Inflammatory macrophage treated with lipopolysaccharide for 4 hours (primary cell): ENCODE results near the gene MAPK8IP3.
"Not testable (repeated sequence)": the region's sequence is repeated elsewhere in the genome, so short reads cannot be mapped to it uniquely, and the experiment has no call there.

Source experiments
- DNase-seq: peaks from one replicate; pipeline ENCODE4 v3.0.0-alpha.2; 2020

Gene MAPK8IP3

DNA sequence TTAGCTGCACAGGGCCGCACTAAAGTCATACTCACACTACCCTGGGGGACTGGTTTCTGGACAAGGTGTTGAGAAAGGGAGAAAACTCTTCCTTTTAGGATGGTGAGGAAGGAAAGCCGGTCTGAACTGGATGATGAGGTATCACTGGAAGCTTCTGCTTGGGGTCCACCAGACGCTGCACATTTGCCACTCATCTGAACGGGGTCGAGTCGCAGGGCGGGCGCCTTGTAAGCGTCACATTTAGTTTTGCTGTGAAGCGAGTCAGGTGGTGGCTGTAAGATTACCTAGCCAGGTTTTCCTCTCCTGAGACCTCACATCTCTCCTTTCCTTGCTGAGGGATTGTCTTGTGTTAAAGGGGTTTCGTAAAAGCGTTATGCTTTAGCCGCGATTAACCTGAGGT lies 25.6 kb upstream of the MAPK8IP3 start:
- no peak for DNase-seq

DNA sequence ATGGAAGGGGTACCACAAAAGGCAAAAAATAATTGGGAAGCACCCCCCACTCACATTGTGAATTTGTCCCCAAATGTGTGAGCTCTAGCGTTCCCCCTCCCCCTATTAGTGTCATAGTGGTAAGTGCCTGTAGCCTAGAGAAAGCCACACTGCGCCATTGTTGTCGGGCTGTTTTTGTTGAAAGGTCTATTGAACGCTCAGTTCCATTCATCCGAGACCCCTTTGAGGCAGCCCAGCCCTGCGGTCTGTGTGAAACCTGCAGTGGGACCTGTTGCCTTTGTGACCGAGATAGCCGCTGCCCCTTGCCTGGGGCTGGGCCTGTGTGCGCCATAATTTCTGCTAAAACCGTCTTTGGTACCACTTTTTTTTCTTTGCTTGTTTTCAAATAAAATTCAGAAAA lies 25.0 kb upstream of the MAPK8IP3 start:
- DNase-seq = no peak

DNA sequence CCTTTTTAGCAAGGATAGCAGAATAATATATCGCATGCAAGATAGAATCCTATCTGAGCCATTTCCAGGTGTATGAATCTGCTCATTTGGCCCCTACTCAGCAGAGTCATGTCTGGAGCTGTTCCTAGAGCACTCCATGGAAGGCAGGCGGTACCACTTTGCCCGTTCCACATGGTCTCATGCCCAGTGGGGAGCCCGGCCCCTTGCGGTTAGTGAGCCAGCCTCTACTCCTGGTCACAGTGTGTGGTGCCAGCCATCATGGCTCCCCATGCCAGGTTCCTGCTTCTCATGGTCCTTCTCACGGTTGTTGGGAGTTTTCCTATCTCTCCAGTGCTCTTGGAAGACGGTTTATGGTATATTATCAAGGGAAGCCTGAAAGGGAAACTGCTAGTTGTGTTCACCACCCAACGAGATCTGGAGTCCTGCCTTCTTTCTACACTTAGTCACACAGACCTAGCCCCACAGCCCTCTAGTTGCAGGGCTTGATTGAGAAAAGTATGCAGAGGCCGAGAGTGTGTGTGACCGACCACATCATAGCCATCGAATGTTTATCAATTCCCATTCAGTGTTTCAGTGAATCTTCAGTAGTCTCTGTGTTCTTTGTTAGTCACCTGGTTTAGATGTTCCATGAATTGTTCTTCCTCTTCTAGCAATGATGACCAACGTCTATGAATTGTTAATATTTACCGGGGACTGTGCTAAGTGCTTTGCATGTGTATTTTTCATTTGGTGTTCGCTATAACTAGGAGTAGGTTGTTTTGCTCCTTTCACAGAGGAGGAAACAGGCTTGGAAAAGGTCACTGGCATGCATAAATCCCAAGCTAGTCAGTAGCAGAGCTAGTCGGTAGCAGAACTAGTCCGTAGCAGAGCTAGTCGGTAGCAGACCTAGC lies 18.3 kb upstream of the MAPK8IP3 start:
- no peak for DNase-seq

DNA sequence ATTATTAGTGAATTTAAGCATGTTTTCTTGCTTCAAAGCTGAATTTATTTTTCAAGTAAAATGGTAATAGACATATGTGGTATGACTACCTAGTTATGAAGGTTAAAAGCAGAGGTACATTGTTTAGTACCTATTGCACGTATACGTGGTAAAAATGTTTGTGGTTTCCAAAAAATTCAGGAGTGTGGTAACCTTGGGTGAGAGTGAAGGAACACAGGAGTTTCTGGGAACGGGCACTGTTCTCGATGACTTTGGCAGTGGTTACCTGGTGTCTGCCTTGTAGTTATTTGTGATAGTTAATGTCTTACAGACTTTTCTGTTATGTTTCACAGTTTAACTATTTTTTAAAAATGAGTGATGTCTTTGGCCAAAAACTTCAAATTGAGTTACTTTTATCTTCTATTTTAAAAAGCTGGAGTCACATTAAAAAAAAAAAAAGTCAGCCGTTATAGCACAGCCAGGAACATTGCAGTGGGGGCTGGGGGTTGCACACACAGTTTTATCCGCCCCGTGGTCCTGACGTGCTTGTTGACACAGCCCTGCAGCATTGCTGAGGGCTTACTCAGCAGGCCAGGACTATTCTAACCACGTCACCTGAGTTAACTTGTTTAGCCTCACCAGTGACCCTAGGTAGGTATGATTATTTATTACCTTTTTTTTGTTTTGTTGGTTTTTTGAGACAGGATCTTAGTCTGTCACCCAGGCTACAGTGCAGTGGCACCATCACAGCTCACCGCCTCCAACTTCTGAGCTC lies 17.0 kb upstream of the MAPK8IP3 start:
- DNase-seq = no peak

DNA sequence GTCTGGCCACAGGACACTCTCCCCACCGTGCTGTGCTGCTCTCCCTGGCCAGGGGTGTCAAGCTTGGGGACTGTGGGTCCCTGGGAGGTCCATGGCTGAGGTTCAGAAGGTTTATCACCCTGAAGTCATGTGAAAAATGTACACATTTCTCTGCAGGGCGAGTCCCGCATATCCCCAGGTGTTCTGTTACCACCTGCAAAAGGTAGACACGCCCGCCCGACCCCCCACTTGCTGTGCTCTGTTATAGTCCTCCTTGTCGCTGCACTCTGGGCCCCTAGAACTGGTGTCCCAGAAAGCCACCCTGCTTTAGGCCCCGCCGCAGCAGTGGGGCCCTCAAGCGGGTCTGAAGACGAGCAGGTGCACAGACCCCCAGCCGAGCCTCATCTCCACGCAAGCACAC lies 16.1 kb upstream of the MAPK8IP3 start:
- no peak for DNase-seq

DNA sequence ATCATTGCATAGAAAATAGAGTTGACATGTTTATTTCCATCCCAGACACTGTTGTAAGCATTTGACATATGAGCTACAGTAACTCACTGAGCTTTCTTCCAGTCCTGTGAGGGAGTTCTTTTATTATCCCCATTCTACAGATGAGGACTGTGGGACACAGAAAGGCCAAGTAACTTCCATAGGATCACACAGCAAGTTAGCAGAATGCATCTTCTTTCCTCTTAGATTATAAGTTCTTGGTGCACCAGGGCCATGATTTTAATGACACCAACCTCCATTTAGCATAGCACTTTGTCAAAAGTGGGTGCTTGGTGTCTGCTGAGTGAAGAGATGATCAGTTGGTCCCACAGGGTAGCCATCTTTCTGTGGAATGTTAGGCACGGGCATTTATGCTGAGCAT lies 15.2 kb upstream of the MAPK8IP3 start:
- no peak for DNase-seq

DNA sequence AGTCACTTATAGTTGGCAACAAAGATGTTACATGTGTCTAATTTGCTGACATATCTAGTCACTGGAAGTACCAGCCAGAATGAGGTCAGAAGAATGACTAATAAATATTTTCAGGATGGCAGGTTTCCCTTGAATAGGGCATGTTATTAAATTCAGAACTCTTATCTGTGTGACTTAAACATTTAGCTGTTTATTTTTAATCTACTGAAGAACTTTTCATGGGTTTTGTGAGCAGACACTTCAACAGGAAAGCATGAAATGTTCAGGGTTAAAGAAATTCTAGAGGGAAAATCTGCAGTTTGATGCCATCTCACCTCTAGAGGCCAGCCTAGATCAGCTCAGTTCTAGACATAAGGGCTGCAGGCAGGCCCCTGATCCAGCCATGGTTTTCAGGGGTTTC lies 14.7 kb upstream of the MAPK8IP3 start:
- no peak for DNase-seq

DNA sequence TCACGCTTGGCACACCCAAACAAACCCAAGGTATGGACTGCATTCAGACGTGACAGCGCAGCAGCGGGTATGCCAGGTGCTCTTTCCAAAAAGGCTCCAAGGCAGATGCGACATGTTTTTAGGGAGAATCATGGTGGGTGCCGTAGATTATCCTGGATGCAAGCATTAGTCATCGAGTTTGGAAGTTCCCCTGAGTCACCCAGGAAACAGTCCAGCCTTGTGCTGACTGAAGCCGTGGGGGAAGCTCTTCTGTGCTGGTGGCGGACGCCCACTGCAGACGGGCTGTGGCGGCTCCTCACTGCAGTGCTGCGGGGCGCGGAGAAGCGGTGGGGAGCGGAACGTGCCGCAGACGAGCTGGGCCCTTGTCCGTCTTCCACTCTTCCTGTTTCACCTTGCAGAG lies 14.0 kb upstream of the MAPK8IP3 start:
- DNase-seq = peak; percentile 32

DNA sequence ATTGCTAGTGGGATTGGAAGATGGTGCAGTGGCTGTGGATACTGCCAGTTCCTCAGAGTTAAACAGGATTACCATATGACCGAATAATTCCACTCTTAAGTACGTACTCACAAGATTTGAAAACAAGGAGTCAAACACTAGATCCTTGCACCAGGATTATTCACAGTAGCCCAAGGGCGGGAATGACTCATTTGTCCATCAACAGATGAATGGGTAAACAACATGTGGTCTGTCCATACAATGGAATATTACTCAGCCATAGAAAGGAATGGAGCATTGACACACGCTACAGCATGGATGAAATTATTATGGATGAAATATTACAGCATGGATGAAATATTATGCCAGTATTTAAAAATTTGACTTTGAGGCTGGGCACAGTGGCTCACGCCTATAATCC lies 9.1 kb upstream of the MAPK8IP3 start:
- DNase-seq = no peak

DNA sequence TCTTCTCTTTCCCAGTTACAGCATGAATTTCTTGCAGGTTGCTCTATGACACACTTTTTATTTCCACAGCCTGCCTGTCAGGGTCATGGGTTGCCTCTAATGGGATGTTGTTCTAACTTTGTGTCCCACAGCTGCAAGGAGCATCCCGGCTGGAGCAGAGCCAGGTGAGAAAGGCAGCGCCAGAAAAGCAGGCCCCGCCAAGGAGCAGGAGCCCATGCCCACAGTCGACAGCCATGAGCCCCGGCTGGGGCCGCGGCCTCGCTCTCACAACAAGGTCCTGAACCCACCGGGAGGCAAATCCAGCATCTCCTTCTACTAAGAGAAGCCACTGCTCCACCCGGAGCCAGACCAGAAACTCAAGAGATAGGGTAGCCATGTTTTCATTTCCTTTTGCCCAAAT lies 7.3 kb upstream of the MAPK8IP3 start:
- DNase-seq = no peak

DNA sequence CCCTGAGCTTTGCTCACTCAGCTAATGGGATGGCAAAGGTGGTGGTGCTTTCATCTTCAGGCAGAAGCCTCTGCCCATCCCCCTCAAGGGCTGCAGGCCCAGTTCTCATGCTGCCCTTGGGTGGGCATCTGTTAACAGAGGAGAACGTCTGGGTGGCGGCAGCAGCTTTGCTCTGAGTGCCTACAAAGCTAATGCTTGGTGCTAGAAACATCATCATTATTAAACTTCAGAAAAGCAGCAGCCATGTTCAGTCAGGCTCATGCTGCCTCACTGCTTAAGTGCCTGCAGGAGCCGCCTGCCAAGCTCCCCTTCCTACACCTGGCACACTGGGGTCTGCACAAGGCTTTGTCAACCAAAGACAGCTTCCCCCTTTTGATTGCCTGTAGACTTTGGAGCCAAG lies 5.7 kb upstream of the MAPK8IP3 start:
- DNase-seq = no peak

DNA sequence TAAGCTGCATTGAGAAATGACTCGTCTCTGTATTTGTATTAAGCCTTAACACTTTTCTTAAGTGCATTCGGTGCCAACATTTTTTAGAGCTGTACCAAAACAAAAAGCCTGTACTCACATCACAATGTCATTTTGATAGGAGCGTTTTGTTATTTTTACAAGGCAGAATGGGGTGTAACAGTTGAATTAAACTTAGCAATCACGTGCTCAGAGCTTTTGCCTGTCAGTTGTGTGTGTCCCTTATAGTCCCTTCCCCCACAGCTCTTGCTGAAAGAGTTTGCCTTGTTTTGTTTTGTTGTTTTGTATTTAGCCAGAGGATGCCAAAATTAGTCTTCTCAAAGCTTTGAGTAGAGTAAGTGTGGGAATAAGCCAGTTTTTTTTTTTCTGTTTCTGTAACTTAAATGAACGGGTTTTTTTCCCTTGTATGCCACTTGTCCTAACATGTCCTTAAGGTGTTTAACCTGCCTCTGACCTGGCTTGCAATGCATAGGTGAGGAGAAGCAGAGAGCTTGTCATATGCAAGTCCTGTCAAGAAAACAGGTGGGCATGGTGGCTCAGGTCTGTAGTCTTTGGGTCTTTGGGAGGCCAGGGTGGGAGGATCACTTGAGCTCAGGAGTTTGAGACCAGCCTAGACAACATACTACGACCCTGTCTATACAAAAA lies 4.6 kb upstream of the MAPK8IP3 start:
- no peak for DNase-seq

DNA sequence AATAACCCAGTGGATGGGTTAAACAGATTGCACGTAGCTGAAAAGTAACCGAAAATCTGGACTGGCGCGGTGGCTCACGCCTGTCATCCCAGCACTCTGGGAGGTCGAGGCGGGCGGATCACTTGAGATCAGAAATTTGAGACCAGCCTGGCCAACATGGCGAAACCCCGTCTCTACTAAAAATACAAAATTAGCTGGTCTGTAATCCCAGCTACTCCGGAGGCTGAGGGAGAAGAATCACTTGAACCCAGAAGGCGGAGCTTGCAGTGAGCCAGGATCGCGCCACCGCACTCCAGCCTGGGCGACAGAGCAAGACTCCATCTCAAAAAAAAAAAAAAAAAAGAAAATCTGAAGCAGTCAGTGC lies 689 bp upstream of the MAPK8IP3 start:
- DNase-seq = not testable (repeated sequence)

DNA sequence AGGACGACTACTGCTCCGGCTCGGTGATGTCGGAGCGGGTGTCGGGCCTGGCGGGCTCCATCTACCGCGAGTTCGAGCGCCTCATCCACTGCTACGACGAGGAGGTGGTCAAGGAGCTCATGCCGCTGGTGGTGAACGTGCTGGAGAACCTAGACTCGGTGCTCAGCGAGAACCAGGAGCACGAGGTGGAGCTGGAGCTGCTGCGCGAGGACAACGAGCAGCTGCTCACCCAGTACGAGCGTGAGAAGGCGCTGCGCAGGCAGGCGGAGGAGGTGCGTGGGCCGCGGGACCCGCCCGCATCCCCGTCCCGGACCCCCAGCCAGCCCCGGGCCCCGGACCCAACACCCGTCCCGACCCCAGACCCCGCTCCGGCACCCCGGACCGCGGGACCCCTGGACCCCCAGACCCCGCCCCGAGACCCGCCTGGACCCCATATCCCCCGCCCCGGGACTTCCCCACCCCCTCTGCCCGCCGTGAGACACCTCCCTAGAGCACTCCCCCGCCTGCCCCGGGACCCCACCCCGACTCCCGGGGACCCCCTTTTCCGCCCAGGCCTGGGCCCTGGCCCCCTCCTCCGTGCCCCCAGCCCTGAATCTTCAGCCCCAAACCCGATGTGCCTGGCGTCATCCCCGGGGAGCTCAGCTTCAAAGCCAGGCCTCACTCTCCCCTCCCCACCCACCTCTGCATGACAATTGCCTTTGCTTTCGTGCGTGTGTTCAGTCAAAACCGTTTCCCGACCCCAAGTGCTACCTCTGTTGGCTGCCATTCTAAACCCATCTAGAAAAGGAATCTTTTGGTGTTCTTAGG lies 594 bp downstream of the MAPK8IP3 start:
- peak; percentile 22 for DNase-seq

DNA sequence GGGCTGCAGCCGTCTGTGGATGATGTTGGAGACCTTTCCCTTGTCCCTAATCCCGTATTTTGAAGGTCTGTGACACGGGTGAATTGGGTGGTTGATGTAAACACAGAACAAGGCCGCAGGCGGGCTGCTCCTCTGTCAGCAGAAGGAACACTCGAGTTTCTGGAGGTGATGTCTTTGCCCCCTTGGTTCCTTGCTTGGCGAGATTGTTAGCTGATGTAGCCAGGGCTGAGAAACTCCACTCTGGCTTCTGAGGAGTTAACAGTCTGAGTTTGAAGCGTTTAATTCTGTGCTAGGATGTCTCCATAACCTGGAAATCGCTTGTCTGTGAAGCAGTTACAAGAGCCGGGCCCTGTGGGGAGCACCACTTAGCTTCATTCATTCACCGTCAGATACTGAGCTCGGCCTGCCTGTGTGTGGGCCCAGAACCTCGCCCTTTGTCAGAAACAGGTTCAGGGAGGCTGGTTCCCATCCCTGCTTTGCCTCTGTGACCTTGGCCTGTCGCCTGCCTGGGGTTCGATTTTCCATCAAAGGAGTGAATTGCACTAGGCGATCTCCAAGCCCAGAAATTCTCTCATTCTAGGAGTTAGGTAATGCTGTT lies 1.3 kb downstream of the MAPK8IP3 start:
- peak; percentile 12 for DNase-seq

DNA sequence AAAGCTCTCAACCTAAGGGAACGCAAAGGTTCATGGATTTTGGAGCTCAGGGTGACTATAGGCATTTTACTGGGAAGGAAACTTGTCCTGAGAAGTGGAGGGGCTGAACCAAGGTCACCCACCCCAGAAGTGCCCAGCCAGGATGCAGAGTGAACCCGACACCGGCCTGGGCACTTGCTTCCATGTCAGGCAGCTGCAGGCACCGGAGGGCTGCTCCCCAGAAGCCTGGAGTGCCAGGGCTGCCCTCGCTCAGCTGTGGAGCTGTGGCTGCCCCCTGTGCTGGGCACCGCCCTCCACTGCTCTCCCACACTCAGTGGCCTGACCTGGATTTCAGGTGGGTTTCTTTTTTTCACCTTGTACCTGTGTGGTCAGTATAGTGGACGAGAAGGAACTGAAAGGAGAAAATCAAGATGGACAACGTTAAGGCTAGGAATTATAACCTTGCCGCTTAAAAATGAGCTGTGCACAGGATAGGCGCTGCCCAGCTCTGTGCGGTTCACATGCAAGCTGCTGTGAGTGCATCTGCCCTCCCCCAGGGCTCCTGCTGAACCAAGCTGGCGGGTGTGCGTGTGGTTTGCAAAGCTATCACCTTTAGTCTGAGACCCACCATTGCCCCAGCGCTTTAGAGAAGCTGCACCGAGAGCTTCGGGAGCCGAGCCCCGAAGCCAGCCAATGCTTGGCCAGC lies 2.2 kb downstream of the MAPK8IP3 start:
- DNase-seq = no peak

DNA sequence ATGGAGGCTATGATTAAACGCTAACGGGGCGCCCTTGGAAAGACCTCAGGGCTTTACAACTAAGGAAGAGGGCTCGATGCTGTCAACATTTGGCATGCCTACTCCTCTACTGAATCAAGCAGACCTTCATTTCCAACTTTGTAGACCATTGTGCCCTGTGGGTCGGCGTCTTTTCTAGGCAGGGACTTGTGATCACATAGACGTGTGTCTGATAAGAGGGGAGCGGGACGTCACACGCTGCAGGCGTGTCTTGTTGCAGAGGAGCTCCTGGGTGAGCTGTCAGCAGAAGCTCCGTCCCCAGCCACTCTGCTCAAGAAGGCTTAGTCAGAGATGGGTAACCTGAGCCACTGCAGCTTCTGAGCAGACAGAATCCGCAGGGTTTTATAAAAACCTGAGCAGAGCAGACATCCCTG lies 2.8 kb downstream of the MAPK8IP3 start:
- no peak for DNase-seq

DNA sequence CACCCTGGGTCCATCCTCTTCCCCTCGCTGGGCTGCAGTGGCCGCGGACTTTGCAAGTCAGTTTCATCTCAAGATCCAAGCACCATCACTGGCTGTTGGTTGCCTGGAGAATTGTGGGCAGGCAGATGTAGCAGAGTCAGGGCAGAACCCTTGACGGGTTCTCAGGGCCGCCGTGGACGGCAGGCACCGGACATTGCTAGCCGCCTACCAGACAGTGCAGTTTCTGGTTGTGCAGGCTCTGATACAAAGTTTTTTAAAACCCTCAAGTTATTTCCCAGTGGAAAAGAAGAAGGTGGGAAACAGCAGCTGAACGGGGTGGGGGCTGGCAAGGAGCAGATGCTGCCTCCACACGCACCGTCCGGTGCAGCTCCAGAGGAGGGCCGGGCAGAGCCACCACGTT lies 3.4 kb downstream of the MAPK8IP3 start:
- no peak for DNase-seq

DNA sequence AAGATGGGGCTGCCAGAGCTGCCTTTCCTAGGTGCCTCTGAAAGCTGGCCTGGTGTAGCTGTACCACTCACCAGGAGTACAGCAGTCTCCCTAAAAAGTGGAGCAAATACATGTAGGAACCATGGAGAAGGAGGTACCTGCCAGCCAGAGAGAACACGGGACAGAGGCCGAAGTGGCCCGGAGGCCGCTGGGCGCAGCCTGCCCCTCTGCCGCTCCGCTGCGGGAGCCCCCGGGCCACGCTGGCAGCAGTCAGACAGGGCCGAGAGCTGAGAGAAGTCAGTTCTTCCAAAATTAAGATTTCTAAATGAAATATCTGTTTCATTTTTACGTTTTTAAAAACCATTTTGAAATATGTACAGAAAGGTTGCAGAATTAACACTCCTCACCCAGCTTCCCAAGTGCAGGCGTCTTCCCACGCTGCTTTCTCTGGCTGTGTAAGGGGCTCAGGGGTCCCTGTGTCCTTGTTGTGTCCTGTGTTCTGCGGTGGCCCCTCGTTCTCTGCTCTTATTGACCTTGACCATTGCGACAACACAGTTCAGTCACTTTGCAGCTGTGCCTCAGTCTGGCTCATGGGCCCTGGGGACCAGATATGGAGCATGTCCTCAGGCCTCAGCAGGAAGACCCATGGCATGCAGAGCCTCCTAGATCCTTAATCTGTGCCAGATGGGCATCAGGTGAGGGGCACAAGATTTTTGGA lies 5.0 kb downstream of the MAPK8IP3 start:
- DNase-seq = no peak

DNA sequence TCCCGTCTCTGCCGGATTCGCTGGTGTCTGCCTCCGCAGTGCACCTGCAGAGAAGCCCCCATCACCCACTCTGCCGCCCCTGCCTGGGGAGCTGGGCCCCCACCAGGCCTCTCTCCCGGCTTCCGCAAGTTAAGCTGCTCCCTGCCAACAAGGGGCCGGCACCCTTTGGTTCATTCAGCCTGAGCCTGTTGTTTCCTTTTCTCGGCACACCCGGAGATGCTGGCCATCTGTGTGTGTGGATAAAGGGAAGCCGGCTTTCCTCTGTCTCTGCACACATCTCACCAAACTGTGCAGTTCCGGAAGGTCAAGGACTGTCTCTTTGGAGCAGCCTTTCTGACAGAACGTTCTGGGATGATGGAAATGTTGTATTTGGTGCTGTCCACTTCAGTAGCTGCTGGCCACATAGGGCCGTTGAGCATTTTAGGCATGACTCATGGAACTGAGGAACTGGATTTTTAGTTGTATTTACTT lies 6.8 kb downstream of the MAPK8IP3 start:
- no peak for DNase-seq

DNA sequence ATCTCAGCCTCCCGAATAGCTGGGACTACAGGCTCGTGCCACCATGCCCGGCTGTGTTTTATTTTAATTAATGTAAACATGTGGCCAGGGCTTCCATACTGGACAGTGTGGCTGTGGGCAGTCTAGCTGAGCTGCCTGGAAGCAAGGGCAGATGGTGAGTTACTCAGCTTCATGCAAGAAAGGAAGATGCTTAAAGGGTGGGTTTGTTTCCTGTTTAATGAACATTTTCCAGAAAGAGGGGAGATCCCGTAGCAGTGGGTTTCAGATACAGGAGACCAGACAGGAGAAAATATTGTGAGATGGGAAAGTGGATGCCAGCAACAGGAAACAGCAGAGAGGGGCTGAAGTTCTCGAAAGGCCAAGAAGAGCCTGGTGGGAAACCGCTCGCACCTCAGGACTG lies 7.3 kb downstream of the MAPK8IP3 start:
- no peak for DNase-seq
